GM21717 (cell line): Measurements from ENCODE around the gene GOLGA3.
"Not testable (repeated sequence)": the region's sequence is repeated elsewhere in the genome, so short reads cannot be mapped to it uniquely, and the experiment has no call there.

ENCODE experiments used
- ATAC-seq: cut with Tn5 transposase; IDR thresholded peaks from one replicate; pipeline ENCODE4 v1.9.1; 2021; ENCODE audit warnings: mild to moderate bottlenecking, moderate library complexity; ENCODE audit not compliant: unreplicated experiment

GOLGA3 gene

GRCh38 chr12:132779781-132780353 lies 48.8 kb downstream of the GOLGA3 start:
- no peak for ATAC-seq

GRCh38 chr12:132777614-132778013 lies 51.1 kb downstream of the GOLGA3 start:
- no peak for ATAC-seq

- ATAC-seq, result no peak
Measured at GRCh38 chr12:132776816-132777568, 51.7 kb downstream of the GOLGA3 start.

GRCh38 chr12:132776230-132776625 lies 52.4 kb downstream of the GOLGA3 start:
- not testable (repeated sequence) for ATAC-seq

- no peak for ATAC-seq
Measured at GRCh38 chr12:132775502-132776229, 53.0 kb downstream of the GOLGA3 start.

GRCh38 chr12:132774646-132775275 lies 53.9 kb downstream of the GOLGA3 start:
- ATAC-seq, result no peak

- ATAC-seq, result no peak
Measured at GRCh38 chr12:132774159-132774558, 54.5 kb downstream of the GOLGA3 start.

GRCh38 chr12:132773077-132773955 lies 55.4 kb downstream of the GOLGA3 start:
- no peak for ATAC-seq

GRCh38 chr12:132772606-132773005 lies 56.1 kb downstream of the GOLGA3 start:
- peak; percentile 42 for ATAC-seq

GRCh38 chr12:132771126-132771838 lies 57.4 kb downstream of the GOLGA3 start:
- peak; percentile 57 for ATAC-seq

- ATAC-seq, result no peak
Measured at GRCh38 chr12:132766380-132767085, 62.1 kb downstream of the GOLGA3 start.

GRCh38 chr12:132765361-132765760 lies 63.3 kb downstream of the GOLGA3 start:
- no peak for ATAC-seq

GRCh38 chr12:132764231-132764630 lies 64.4 kb downstream of the GOLGA3 start:
- ATAC-seq, result no peak

- peak; percentile 70 for ATAC-seq
Measured at GRCh38 chr12:132761921-132762583, 66.6 kb downstream of the GOLGA3 start.

GRCh38 chr12:132761032-132761920 lies 67.4 kb downstream of the GOLGA3 start, which contains the start of gene ANKLE2:
Gene ANKLE2 (minus strand): TSS chr12:132761832. CDS start chr12:132761798, 34 bp downstream.
- peak; percentile 36 for ATAC-seq

GRCh38 chr12:132759359-132759758 lies 69.3 kb downstream of the GOLGA3 start:
- no peak for ATAC-seq

GRCh38 chr12:132758825-132759224 lies 69.8 kb downstream of the GOLGA3 start:
- ATAC-seq, result not testable (repeated sequence)
